ENCODE measurements around the gene RPS21.

RPS21 gene

DNA sequence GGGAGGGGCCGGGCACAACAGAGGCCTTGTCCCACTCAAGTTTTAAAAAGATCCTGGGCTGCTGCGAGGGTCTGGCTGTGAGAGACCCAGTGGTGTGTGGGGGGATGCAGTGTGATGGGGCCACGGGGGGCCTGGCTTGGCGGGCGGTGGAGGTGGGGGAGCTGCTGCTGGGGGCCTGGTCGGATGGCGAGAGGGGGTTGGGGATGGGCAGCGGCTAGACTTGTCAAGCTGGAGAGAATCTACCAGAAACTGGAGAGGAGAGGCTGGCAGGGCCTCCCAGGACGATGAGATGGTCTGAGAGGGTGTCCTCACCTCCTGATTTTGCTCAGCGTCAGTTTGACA, 5.1 kb downstream of the RPS21 start:
- TF ChIP-seq TAF1 (IDR thresholded peaks at IDR 0.05; ENCODE audit: borderline replicate concordance, insufficient read depth, low read length) (no peak), FOXP2 (optimal IDR thresholded peaks at IDR 0.05; ENCODE audit: borderline replicate concordance, extremely low read depth, extremely low read length, insufficient read depth) (no peak), POLR2AphosphoS5 (IDR thresholded peaks at IDR 0.05; ENCODE audit: low read depth, low read length) (no peak), SIN3A (IDR thresholded peaks at IDR 0.05; ENCODE audit: borderline replicate concordance, insufficient read depth, low read length) (no peak)
- TF ChIP-seq, protein P1, sequence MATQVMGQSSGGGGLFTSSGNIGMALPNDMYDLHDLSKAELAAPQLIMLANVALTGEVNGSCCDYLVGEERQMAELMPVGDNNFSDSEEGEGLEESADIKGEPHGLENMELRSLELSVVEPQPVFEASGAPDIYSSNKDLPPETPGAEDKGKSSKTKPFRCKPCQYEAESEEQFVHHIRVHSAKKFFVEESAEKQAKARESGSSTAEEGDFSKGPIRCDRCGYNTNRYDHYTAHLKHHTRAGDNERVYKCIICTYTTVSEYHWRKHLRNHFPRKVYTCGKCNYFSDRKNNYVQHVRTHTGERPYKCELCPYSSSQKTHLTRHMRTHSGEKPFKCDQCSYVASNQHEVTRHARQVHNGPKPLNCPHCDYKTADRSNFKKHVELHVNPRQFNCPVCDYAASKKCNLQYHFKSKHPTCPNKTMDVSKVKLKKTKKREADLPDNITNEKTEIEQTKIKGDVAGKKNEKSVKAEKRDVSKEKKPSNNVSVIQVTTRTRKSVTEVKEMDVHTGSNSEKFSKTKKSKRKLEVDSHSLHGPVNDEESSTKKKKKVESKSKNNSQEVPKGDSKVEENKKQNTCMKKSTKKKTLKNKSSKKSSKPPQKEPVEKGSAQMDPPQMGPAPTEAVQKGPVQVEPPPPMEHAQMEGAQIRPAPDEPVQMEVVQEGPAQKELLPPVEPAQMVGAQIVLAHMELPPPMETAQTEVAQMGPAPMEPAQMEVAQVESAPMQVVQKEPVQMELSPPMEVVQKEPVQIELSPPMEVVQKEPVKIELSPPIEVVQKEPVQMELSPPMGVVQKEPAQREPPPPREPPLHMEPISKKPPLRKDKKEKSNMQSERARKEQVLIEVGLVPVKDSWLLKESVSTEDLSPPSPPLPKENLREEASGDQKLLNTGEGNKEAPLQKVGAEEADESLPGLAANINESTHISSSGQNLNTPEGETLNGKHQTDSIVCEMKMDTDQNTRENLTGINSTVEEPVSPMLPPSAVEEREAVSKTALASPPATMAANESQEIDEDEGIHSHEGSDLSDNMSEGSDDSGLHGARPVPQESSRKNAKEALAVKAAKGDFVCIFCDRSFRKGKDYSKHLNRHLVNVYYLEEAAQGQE (IDR thresholded peaks at IDR 0.05; ENCODE audit: insufficient read depth in 1 of 2, low read depth in 2 of 2, low read length in 2 of 2), result no peak

DNA sequence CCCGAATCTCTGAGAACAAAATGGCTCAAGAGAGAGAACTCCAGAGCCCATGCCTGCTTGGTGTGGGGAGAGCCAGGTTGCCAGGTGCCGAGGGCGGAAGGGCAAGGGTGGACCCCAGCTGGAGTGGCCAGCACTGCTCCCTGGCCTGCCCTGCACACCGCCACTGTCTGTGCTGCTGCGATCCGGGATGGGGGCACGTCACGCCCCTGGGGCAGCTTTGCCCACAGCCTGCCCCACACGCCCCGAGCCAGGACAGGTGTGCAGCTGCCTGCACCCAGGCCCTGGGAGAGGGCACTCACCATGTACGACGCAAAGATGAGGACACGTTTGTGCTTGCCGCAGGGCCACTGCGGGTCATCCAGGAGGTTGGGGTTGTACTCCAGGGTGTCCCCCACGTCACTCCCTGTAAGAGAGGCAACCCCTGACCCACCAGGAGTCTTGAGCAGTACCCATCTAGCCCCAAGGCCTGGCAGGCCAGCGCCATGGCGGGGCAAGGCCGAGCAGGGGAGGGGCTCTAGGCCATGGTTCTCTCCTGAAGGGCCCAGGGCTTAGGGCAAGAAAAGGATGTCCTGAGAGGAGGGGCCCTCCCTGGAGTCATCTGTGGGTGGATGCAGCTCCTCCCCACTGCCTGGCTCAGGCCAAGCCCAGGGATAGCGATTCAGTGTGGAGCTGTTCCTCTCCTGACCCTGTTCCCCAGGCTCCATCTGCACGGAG, 5.9 kb downstream of the RPS21 start:
- TF ChIP-seq POLR2AphosphoS5 (IDR thresholded peaks at IDR 0.05; ENCODE audit: low read depth, low read length) (no peak), SIN3A (IDR thresholded peaks at IDR 0.05; ENCODE audit: borderline replicate concordance, insufficient read depth, low read length) (no peak), FOXP2 (optimal IDR thresholded peaks at IDR 0.05; ENCODE audit: borderline replicate concordance, extremely low read depth, extremely low read length, insufficient read depth) (no peak), TAF1 (IDR thresholded peaks at IDR 0.05; ENCODE audit: borderline replicate concordance, insufficient read depth, low read length) (no peak)
- TF ChIP-seq, protein P1 (IDR thresholded peaks at IDR 0.05; ENCODE audit: insufficient read depth in 1 of 2, low read depth in 2 of 2, low read length in 2 of 2), result no peak

DNA sequence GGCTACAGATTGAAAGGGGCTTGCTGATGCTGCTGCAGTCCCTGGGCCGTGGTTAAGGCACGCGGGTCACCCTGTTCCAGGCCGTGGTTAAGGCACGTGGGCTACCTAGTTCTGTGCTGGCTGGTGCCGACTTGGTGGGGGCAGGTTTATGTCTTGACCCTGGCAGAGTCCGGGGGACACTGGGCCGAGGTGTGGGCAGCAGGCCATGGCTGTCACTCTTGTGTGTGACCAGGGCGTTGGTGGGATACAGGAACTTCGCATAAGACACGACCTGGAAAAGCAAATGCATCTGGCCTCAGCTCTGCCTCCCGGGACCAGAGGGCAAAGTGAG, 6.4 kb downstream of the RPS21 start:
- TF ChIP-seq, protein P1 (IDR thresholded peaks at IDR 0.05; ENCODE audit: insufficient read depth in 1 of 2, low read depth in 2 of 2, low read length in 2 of 2), result no peak
- TF ChIP-seq POLR2AphosphoS5 (IDR thresholded peaks at IDR 0.05; ENCODE audit: low read depth, low read length) (no peak), FOXP2 (optimal IDR thresholded peaks at IDR 0.05; ENCODE audit: borderline replicate concordance, extremely low read depth, extremely low read length, insufficient read depth) (no peak), SIN3A (IDR thresholded peaks at IDR 0.05; ENCODE audit: borderline replicate concordance, insufficient read depth, low read length) (no peak), TAF1 (IDR thresholded peaks at IDR 0.05; ENCODE audit: borderline replicate concordance, insufficient read depth, low read length) (no peak)

DNA sequence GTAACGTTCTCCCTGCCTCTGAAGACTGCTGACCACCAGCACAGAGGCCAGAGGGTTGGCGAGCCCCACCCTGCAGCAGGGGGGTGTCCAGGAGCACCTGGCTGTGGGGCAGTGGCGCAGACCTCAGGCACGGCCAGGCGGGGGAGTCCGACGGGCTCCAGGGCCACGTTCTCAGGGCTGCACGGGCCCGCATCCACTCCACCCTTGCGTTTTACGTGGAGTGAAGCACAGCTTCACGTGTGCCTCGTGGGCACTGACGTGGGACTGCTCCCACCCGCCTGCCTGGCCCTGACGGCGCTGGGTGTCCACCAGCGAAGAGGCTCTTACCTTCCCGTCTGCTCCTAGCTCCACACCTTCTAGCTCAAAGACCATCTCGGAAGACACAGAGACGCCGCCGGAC, 6.9 kb downstream of the RPS21 start:
- TF ChIP-seq, protein P1 (IDR thresholded peaks at IDR 0.05; ENCODE audit: insufficient read depth in 1 of 2, low read depth in 2 of 2, low read length in 2 of 2), result no peak
- TF ChIP-seq POLR2AphosphoS5 (IDR thresholded peaks at IDR 0.05; ENCODE audit: low read depth, low read length) (no peak), FOXP2 (optimal IDR thresholded peaks at IDR 0.05; ENCODE audit: borderline replicate concordance, extremely low read depth, extremely low read length, insufficient read depth) (no peak), SIN3A (IDR thresholded peaks at IDR 0.05; ENCODE audit: borderline replicate concordance, insufficient read depth, low read length) (no peak), TAF1 (IDR thresholded peaks at IDR 0.05; ENCODE audit: borderline replicate concordance, insufficient read depth, low read length) (no peak)

Data from PFSK-1 (cell line).